ENCODE results near the gene TEDC2. TPM values are rescaled to one million over a fixed set of nuclear protein-coding genes. Genes with fewer than 3 reads are reported as not detected.

The TEDC2 gene
- total RNA-seq, 1 donor from 2014 or later: 32.2 TPM

DNA sequence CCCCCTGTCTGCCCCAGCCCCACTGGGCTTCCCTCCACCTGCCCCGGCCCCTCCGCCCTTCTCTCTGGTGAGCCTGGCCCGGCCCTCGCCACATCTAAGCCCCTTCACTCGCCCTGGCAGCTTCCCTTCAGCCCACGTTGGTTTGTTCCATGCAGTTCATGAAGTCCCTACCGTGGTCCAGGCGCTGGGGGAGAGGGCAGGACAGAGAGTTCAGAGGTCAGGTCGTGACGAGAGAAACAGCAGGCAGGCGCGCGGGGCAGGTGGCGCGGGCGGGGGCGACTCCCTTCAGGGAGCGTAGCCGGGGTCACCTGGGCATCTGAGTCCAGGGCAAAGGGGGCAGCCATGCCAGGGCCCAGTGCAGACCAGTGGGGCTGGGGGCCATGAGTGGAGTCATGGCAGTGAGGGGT, 8.9 kb upstream of the TEDC2 start:
- TF ChIP-seq CTCF (IDR thresholded peaks at IDR 0.05; ENCODE audit: unreplicated experiment): no peak
- DNase-seq (ENCODE audit: low spot score, unreplicated experiment): no peak
- H3K4me3 Mint-ChIP-seq (ENCODE audit: low read depth): no peak overlapping the region
- no peaks in the 10 kb centered on the region for H3K27me3 Mint-ChIP-seq
- no peak overlapping the region for H3K27ac Mint-ChIP-seq
- H3K4me1 Mint-ChIP-seq (ENCODE audit: low read depth): no peaks in the 10 kb centered on the region
- H3K36me3 Mint-ChIP-seq (ENCODE audit: insufficient read depth): peaks cover 12% of the 10 kb centered on the region
- no peaks in the 10 kb centered on the region for H3K9me3 Mint-ChIP-seq (ENCODE audit: low read depth)

- no peak overlapping the region for H3K4me3 Mint-ChIP-seq (ENCODE audit: low read depth)
These were observed 8.0 kb upstream of the TEDC2 start for GRCh38 chr16:2451851-2452320.

GRCh38 chr16:2452650-2453049, 7.3 kb upstream of the TEDC2 start:
- H3K36me3 Mint-ChIP-seq (ENCODE audit: insufficient read depth): peaks cover 13% of the 10 kb centered on the region
- H3K4me3 Mint-ChIP-seq (ENCODE audit: low read depth): no peak overlapping the region
- no peak overlapping the region for H3K27ac Mint-ChIP-seq
- H3K9me3 Mint-ChIP-seq (ENCODE audit: low read depth): no peaks in the 10 kb centered on the region
- H3K27me3 Mint-ChIP-seq: no peaks in the 10 kb centered on the region
- no peak for DNase-seq (ENCODE audit: low spot score, unreplicated experiment)
- TF ChIP-seq CTCF (IDR thresholded peaks at IDR 0.05; ENCODE audit: unreplicated experiment): no peak
- no peaks in the 10 kb centered on the region for H3K4me1 Mint-ChIP-seq (ENCODE audit: low read depth)

More at GRCh38 chr16:2451851-2452320, 8.0 kb upstream of the TEDC2 start:
- no peak for TF ChIP-seq CTCF (IDR thresholded peaks at IDR 0.05; ENCODE audit: unreplicated experiment)
- peaks cover 13% of the 10 kb centered on the region for H3K36me3 Mint-ChIP-seq (ENCODE audit: insufficient read depth)
- H3K27me3 Mint-ChIP-seq: no peaks in the 10 kb centered on the region
- no peaks in the 10 kb centered on the region for H3K9me3 Mint-ChIP-seq (ENCODE audit: low read depth)
- H3K4me1 Mint-ChIP-seq (ENCODE audit: low read depth): no peaks in the 10 kb centered on the region
- H3K27ac Mint-ChIP-seq: no peak overlapping the region
- DNase-seq (ENCODE audit: low spot score, unreplicated experiment): no peak

GRCh38 chr16:2455081-2455845, 4.6 kb upstream of the TEDC2 start:
- no peak for TF ChIP-seq CTCF (IDR thresholded peaks at IDR 0.05; ENCODE audit: unreplicated experiment)
- no peak overlapping the region for H3K4me3 Mint-ChIP-seq (ENCODE audit: low read depth)
- H3K9me3 Mint-ChIP-seq (ENCODE audit: low read depth): no peaks in the 10 kb centered on the region
- DNase-seq (ENCODE audit: low spot score, unreplicated experiment): no peak
- H3K36me3 Mint-ChIP-seq (ENCODE audit: insufficient read depth): peaks cover 10% of the 10 kb centered on the region
- H3K27ac Mint-ChIP-seq: no peak overlapping the region
- peaks cover 5% of the 10 kb centered on the region for H3K4me1 Mint-ChIP-seq (ENCODE audit: low read depth)
- no peaks in the 10 kb centered on the region for H3K27me3 Mint-ChIP-seq

GRCh38 chr16:2456551-2457153, 3.3 kb upstream of the TEDC2 start:
- no peak for DNase-seq (ENCODE audit: low spot score, unreplicated experiment)

More at GRCh38 chr16:2456551-2457153, 3.3 kb upstream of the TEDC2 start:
- Mint-ChIP-seq H3K9me3 (ENCODE audit: low read depth) (no peaks in the 10 kb centered on the region), H3K4me3 (ENCODE audit: low read depth) (no peak overlapping the region), H3K4me1 (ENCODE audit: low read depth) (peaks cover 6% of the 10 kb centered on the region), H3K27me3 (no peaks in the 10 kb centered on the region), H3K27ac (no peak overlapping the region), H3K36me3 (ENCODE audit: insufficient read depth) (peaks cover 10% of the 10 kb centered on the region)
- no peak for TF ChIP-seq CTCF (IDR thresholded peaks at IDR 0.05; ENCODE audit: unreplicated experiment)
